Ascending aorta (tissue), 2 donors: ENCODE data around the gene KRABD2.

Experiments
- DNase-seq, 2 donors: peaks; one replicate each; pipeline ENCODE4 v3.0.0-alpha.2; 2019; ENCODE audit warnings: low spot score in 2 of 2
- H3K27ac ChIP-seq, 2 donors: fragments of 200-600 bp; sonication (generic); one replicate each; pipeline ENCODE4 v1.5.1; 2016 to 2017; ENCODE audit warnings: mild to moderate bottlenecking in 1 of 2
- H3K27me3 ChIP-seq: fragments of 200-600 bp; sonication (generic); one replicate; pipeline ENCODE4 v1.5.1; 2017
- H3K36me3 ChIP-seq, 2 donors: fragments of 200-600 bp; sonication (generic); one replicate each; pipeline ENCODE4 v1.5.1; 2016
- H3K4me1 ChIP-seq, 2 donors: fragments of 200-600 bp; sonication (generic); one replicate each; pipeline ENCODE4 v1.5.1; 2016 to 2017; ENCODE audit warnings: mild to moderate bottlenecking in 1 of 2
- H3K4me3 ChIP-seq, 2 donors: fragments of 200-600 bp; sonication (generic); one replicate each; pipeline ENCODE4 v1.5.1; 2016 to 2017; ENCODE audit warnings: mild to moderate bottlenecking in 1 of 2
- H3K9me3 ChIP-seq, 2 donors: fragments of 200-600 bp; sonication (generic); one replicate each; pipeline ENCODE4 v1.5.1; 2016
- intact Hi-C: fragments of 100-400 bp; cut with DNase I; formaldehyde crosslinking; loops from one replicate; pipeline ENCODE4 v1.15.1; 2023
- TF ChIP-seq, protein P1 (sequence below), 3 experiments: fragments of 200-600 bp in 2 of 3; fragments of 450-650 bp in 1 of 3; sonication (generic) in 2 of 3; IDR thresholded peaks; one replicate each; pipeline ENCODE4 v1.5.1; 2016 to 2019; ENCODE audit warnings: antibody characterized with exemption in 3 of 3, mild to moderate bottlenecking in 1 of 3, moderate library complexity in 1 of 3

Gene KRABD2

DNA sequence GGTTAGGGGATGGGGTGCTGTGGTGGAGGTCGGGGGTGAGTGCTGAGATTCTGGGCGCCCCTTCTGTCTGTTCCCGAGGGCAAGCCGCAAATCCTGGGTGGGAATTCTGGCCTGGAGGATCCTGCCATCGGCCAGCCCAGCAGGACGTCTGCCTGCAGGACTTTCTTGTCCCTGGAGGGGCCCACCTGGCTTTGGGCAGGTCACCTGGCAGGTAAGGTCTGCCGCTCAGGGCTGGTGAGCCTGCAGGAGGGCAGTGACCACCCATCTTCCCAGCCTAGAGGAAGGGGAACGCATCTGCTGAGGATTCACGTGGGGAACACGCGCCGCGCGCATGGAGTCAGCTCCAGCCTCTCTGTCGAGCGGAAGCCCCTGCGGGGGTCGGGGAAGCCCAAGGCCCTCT, 15.8 kb upstream of the KRABD2 start:
- no peak for DNase-seq
- Histone ChIP-seq H3K27me3 (no peaks in the 10 kb centered on the region), H3K36me3 (no peaks in the 10 kb centered on the region), H3K9me3 (no peaks in the 10 kb centered on the region), H3K4me1 (no peaks in the 10 kb centered on the region), H3K27ac (no peak overlapping the region), H3K4me3 (no peak overlapping the region)
- intact Hi-C loops: no loop called here
- TF ChIP-seq, protein P1, sequence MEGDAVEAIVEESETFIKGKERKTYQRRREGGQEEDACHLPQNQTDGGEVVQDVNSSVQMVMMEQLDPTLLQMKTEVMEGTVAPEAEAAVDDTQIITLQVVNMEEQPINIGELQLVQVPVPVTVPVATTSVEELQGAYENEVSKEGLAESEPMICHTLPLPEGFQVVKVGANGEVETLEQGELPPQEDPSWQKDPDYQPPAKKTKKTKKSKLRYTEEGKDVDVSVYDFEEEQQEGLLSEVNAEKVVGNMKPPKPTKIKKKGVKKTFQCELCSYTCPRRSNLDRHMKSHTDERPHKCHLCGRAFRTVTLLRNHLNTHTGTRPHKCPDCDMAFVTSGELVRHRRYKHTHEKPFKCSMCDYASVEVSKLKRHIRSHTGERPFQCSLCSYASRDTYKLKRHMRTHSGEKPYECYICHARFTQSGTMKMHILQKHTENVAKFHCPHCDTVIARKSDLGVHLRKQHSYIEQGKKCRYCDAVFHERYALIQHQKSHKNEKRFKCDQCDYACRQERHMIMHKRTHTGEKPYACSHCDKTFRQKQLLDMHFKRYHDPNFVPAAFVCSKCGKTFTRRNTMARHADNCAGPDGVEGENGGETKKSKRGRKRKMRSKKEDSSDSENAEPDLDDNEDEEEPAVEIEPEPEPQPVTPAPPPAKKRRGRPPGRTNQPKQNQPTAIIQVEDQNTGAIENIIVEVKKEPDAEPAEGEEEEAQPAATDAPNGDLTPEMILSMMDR (IDR thresholded peaks at IDR 0.05): no peak

DNA sequence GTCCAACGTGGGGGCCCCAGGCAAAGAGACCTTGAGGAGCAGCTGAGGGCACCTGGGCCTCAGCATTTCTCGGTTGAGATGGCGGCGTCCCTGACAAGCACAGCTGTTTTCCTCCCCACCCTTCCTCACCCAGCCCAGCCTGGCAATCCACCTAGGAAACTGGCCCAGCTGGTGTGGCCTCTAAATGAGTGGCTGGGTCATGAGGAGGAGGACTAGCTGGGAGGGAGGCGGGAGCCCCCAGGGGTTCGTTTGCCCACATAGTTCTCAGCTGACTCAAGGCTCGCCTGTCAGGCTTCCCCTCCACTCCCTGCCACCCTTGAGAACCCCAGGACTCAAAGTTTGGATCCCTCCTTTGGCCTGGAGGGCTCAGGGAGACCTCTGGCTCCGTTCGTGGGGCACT, 15.2 kb upstream of the KRABD2 start:
- no peaks in the 10 kb centered on the region for H3K36me3 ChIP-seq
- no peak for DNase-seq
- no peaks in the 10 kb centered on the region for H3K9me3 ChIP-seq
- no peaks in the 10 kb centered on the region for H3K4me1 ChIP-seq
- H3K4me3 ChIP-seq: no peak overlapping the region
- no peak overlapping the region for H3K27ac ChIP-seq
- TF ChIP-seq, protein P1 (IDR thresholded peaks at IDR 0.05): no peak
- intact Hi-C loops: no loop called here
- no peaks in the 10 kb centered on the region for H3K27me3 ChIP-seq

DNA sequence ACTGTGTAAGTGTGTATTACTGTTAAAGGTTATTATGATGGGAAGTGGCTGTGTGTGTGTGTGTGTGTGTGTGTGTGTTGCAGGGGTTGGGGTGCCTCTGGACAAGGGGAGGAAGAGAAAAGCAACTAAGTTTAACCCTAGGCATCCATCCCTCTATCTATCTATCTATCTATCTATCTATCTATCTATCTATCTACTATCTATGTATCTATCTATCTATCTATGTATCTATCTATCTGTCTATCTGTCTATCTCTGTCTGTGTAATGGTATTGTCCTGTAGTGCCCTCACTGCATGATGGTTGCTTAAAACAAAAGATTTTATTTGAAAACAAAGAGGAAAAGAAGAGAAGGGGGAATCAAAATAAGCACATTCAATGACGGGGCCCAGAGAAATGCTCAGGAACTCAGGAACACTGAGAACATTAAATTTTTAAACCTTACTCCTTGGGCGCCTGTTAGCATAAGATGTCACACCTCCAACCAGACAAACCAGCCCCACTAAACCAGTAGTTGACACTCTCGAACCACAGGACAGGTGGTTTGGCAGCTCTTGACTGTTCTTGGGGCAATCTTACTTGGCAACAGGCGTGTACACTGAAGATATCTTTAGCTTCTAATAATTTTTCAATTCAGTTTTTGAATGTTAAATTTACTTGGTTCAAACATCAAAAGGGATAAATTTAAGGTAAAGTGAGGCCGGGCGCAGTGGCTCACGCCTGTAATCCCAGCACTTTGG, 11.6 kb upstream of the KRABD2 start:
- DNase-seq: no peak
- intact Hi-C loops: loop anchor here (10.0 kb wide), 3 partner anchors 163 to 507 kb away; no protein-coding TSS in a partner anchor

DNA sequence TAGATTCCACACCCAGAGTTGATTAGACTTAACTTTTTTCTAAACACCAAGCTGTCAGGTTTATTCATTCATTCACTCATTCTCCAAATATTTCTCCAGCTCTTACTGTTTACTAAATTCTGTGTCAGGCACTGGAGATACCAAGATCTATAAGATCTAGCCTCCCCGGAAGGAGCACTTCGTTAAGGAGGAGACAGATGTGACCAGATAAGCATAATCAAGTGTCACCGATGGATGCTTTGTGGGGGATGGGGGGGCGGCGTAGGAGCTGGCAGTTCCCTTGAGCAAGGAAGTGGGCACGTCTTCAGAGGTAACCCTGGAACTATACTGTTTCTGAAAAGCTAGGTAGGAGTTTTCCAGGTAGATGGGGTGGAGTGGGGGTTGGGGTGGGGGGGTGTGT, 10.3 kb upstream of the KRABD2 start:
- H3K27me3 ChIP-seq: no peaks in the 10 kb centered on the region
- H3K9me3 ChIP-seq: no peaks in the 10 kb centered on the region
- intact Hi-C loops: loop anchor here (10.0 kb wide), 3 partner anchors 162 to 508 kb away; no protein-coding TSS in a partner anchor
- no peaks in the 10 kb centered on the region for H3K36me3 ChIP-seq
- peaks cover 3 to 9% of the 10 kb centered on the region in 2 donors for H3K4me1 ChIP-seq
- TF ChIP-seq, protein P1 (IDR thresholded peaks at IDR 0.05): no peak
- DNase-seq: no peak
- no peak overlapping the region for H3K27ac ChIP-seq
- H3K4me3 ChIP-seq: no peak overlapping the region

More for the DNA sequence above, 11.6 kb upstream of the KRABD2 start:
- H3K9me3 ChIP-seq: no peaks in the 10 kb centered on the region
- peaks cover 2 to 6% of the 10 kb centered on the region in 2 donors for H3K4me1 ChIP-seq
- TF ChIP-seq, protein P1 (IDR thresholded peaks at IDR 0.05): no peak
- H3K27ac ChIP-seq: no peak overlapping the region
- no peaks in the 10 kb centered on the region for H3K27me3 ChIP-seq
- H3K4me3 ChIP-seq: no peak overlapping the region
- no peaks in the 10 kb centered on the region for H3K36me3 ChIP-seq

DNA sequence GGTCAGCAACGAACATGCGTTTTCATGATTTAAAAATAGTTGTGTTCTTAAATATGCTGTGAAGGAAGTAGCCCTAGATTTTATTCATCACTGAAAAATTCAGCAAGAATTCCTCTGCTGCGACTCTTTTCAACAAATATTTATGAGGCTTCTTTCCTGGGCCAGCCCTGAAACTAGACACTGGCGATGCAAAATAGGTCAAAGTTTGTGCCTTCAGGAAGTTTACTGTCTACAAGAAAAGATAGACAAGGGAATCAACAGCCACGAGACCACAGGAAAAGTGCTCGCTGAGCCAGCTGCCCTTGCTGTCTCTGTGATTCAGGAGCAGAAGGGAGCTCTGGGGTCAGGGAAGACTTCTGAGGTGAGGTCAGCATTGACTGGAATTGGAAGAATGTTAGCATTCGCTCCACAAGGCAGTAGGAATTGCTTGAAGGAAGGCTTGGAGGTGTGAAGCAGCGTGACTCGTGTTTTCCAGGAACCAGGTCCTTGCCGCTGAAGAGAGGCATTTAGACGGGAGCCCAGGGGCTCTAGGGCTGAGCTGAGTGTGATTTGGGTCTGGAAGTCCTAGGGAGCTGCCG, 8.4 kb upstream of the KRABD2 start:
- peaks cover 11 to 19% of the 10 kb centered on the region in 2 donors for H3K4me1 ChIP-seq
- no peaks in the 10 kb centered on the region for H3K9me3 ChIP-seq
- no peaks in the 10 kb centered on the region for H3K27me3 ChIP-seq
- H3K36me3 ChIP-seq: peaks cover 17% of the 10 kb centered on the region in 2 donors
- no peak overlapping the region for H3K27ac ChIP-seq
- TF ChIP-seq, protein P1 (IDR thresholded peaks at IDR 0.05): no peak
- H3K4me3 ChIP-seq: no peak overlapping the region
- no peak for DNase-seq
- intact Hi-C loops: loop anchor here (10.0 kb wide), 3 partner anchors 160 to 510 kb away; no protein-coding TSS in a partner anchor
